HTR-8/SVneo (cell line): Measurements from ENCODE around the gene DLG2.

Experiments used
- DNase-seq: peaks from one replicate; pipeline ENCODE4 v3.0.0; 2011; ENCODE audit warnings: low spot score, mixed read lengths; ENCODE audit not compliant: insufficient read length
- FAIRE-seq: peaks from 2 replicates; lab custom pipeline; 2011; peaks lifted over from hg19 to GRCh38; lab: Jason Lieb, UNC

DLG2 gene

DNA sequence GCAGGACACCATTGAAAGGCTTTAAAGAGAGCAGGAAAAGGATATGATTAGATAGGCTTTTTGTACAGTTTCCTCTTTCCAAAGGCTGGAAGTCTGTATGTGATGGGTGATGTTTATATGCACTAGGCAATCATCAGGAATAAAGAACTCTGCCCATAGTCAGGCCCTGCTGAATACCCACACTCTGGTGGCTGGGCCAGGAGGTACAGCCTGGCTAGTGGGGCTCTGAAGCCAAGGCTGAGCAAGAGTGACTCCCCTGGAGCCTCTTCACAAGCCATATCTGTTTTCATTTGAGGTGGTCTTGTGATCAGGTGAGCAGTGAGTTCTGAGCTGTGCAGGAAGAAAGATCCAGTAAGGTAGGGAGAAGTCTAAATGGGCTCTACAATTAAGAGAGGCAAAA lies 1801.1 kb downstream of the DLG2 start:
- no peak for DNase-seq
- FAIRE-seq = no peak

DNA sequence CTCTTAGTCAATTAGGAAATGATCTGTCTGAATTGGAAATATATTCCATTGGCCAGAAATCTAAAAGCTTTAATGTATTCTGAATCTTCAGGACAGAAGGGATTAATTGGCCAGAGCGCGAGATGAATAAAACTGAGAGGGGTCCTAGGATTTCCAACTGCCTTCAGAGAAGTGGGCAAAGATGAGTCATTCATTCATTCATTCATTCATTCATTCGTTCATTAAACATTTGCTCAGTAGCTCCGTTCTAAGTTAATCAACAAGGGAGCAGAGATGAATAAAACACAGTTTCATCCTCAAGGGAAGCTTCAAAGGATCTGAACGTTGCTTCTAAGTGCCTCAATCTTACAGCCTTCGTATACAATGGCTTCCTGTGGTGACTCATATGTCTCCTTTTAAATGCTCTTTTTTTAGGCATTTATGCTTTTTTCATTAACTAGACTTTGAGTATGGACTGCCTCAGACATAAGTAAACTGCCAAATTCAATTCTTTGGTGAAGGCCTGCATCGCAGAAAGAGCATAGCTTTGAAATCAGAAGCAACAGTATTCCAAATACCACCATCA lies 1803.6 kb downstream of the DLG2 start:
- no peak for FAIRE-seq
- no peak for DNase-seq

DNA sequence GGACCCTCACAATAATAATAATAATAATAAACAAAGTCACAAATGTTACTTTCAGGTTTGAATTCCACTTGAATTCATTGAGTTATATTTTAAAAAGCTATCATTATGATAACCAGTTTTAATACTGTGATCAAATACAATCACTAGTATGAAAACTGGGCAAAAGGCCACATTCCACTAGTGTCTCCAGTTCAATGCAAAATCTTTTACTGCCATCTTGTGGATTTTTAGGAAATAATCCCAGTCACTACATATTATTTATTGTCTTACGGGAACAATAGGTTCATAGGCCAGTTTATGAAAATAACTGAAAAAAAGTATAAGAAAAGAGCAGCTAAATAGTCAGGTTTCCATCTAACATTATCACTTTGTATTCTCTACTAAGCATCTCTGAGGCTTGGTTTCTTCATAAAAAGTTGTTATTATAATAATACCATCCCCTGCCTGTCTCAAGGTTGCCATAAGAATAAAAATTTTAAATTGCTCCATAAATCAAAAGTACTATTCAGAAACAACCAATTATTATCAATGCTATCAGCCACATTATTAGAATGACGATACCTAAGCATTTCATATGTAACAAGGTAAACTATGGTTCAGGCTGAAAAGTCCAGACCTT lies 1807.1 kb downstream of the DLG2 start:
- DNase-seq (peak; percentile 41), FAIRE-seq (no peak)

DNA sequence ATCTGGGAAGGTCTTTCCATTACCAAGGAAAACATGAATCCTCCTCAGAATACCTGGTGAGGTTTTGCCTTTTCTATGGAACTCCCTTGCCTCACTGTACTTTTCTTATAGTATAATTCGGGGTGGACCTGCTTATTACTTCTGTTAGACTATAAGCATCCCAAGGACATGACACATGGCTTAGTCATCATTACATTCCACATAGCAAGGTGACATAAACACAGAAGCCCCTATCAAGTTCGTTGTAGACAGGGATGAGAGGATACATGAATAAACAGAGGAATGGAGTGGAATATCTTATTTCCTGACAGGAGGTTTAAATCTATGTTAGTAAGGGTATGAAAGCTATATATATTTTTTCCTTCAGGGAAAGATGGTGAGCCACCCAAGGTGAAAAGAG lies 1808.8 kb downstream of the DLG2 start:
- DNase-seq (no peak), FAIRE-seq (no peak)

DNA sequence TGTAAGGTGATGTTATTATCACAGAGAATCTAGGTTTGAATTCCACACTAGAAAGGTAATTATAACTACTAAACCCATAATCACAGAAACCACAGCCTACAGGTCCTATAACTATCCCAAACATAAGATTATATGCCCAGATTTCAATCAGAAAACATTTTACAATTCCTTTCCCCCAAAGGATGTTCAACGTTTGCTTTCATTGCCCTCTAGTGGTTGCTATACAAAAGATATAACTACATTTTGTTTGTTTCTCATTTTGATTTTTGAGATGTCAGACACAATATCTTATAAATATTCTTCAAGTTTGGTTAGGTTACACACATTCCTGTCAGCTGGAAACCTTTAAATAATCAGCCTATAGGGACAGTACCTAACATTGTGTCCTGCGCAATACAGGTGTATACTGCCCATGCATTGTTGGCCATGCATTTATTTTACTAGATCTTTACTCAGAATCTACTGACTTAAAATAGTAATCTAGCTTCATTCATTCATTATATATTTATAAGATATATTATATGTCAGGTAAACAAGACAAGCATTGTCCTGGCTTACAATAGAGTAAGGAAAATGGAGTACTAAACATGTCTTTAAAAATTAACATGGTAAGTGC lies 1810.5 kb downstream of the DLG2 start:
- DNase-seq = peak; percentile 11
- FAIRE-seq = no peak

DNA sequence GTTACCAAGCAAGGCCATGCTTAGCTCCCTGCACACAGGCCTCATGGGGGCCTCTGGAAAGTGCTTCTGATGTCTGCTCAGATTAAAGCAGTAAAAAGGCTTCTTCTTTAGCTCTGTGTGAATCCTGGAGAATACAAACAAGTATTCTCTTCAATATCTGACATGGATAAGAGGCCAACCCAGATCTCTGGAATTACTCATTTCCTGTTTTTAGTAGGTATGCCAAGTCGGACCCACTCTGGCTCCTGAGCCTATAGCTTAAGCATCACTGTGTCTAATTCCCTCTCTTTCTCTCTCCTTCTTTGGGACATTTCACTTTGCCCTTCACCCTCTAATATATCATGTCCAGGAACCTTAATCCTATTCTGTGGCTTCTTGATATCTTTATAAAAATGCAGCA lies 1811.4 kb downstream of the DLG2 start:
- FAIRE-seq = no peak
- DNase-seq = no peak

DNA sequence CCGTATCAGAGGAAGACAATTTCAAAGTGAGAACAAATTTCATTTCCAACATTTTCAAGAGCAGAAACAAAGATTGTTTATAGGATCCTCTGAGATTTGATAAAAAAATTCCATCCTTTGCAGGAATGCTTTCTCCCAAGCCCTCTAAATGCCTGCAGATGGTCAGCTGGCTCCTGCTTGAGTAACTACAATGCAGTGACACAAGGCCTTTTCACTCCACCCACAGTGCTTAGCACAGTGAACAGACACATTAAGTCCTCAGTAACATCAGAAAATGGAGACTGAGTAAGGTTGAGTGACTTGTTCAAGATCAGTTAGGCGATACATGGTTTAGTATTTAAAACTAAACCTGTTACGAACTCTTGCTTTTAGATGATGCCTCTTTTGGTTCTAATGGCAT lies 1813.8 kb downstream of the DLG2 start:
- FAIRE-seq = no peak
- no peak for DNase-seq

DNA sequence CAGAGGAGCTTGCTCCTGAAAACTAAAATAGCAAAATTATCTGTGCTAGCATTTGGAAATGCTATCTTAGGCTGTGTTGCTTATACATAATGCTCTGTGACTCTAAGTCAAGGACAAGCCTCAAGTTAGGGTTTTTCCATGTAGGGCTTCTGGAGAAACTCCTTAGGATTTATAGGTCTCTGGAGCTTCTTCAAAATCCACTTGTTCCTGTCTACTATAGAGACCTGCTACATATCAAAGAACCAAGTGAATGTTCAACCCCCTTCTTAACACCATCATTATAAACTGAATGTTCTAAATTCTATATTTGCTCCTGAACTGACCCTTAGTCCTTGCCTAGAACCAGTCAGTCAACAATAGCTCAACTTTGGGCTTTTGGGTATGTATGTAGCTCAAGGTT lies 1817.9 kb downstream of the DLG2 start:
- DNase-seq = no peak
- no peak for FAIRE-seq

DNA sequence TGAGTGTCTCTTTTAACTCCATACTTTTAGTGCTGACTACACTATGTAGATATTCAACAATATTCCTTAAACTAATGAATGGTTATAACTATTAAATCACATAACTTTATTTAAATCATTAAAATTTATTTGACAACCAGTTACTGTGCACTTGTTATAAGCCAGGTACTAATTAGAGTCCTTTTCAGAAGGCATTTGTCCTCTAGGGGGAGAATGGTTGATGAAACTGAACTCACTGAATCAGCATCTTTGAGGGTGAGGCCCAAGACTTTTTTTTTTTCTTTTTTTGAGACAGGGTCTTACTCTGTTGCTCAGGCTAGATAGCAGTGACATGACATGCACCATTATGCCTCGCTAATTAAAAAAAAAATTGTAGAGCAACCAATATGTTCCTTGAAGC lies 1825.3 kb downstream of the DLG2 start:
- FAIRE-seq (no peak), DNase-seq (no peak)

DNA sequence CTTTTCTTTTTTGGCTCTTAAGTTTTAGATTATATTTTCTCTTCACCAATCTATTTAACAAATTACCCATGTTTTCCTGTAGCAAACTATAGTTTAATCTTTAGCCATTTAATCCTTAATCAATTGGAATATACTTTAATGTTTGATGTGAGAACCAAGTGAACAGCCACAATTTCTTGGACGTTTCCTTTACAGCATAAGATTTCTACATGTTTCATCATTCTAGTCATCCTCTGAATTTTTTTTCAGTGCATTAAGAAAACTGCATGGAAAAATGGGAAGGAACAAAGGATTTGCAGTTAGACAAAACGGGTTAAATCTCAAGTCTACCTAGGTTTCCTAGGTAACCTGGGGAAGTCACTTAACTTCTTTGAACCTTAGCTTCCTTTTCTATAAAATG lies 1833.8 kb downstream of the DLG2 start:
- no peak for DNase-seq
- FAIRE-seq = no peak

DNA sequence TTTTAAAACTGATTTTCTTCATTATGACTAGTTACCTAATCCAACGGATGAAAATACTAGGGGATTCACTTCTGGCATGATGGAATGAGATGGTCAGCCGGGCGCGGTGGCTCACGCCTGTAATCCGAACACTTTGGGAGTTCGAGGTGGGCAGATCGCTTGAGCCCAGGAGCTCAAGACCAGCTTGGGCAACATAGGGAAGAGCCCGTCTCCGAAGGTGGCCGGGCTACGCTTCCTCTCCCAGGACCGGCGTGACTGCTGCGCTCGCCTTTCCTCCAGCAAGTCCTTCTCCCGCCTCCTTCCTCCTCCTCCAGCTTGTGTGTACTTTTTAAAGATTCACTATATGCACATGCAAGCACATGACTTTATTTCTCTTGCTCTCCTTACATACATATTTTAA lies 1835.6 kb downstream of the DLG2 start:
- FAIRE-seq = no peak
- DNase-seq = no peak

DNA sequence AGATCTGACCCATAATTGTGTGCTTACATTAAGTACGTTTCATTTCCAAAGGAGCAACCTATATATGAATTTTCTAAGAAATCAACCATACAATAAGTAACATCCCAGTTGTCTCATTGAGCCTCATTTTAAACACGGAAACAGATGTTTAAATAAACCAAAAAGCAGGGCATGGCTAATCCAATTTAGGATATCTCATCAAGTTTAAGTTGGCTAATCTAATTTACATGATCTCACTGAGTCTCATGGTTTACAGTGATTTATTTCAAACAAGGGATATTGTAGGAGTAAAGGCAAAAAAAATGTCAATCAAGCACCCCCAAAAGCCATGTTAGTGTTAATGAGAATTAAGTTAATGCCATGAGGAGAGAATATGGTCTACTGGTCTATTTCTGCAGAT lies 1841.2 kb downstream of the DLG2 start:
- no peak for DNase-seq
- FAIRE-seq = no peak

DNA sequence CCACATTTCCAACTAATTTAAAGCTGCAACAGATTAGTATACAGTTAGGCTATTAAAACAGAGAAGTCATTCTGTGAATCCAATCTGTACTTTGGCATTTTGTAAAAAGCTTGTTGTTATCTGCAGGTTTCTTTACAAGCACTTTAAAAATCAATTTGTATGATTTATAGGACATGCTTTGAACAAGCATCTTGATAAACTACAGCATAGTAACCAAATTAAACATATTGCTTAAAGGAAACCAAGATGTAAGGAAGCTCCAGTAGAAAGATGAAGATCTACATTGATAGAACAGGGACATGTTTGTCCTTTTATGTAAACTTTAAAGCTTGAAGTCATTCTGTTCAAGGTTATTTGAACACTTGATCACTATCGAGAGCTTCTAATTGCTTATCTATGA lies 1842.7 kb downstream of the DLG2 start:
- DNase-seq (no peak), FAIRE-seq (no peak)

DNA sequence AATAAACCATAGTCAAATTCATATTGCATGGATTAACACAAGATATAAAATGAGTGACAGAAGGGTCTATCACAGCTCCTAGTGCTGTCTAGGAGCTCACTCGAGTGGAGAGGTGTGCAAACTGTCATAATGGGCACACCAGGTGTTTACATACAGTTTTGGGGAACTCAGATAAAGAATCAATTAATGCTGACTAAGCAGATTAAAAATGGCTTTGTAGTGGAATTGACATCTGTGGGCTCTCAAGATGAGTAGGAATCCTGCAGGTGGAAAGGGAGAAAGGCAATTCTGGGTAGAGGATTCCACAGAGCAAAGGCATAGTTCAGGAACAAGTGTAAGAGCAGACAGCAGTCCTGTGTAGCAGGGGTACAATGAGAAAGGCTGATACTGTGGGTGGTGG lies 1844.8 kb downstream of the DLG2 start:
- no peak for FAIRE-seq
- no peak for DNase-seq

DNA sequence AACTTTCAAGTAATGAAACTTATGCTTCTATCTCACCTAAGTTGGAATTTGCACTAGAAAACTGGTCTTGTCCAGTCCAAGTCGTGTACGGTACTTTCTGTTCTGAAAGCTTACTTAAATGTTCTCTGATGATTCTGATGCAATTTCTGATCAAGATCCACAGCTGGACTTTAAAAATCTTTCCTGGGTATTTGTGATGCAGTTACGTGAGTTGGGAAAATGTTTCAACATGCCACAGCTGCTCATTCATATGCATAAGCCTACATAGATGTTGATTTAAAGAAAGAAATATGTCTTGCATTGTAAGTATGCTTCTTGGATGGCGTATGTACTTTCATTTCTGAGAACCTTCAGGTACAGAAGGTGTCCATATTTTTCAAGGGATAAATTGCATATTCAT lies 1847.3 kb downstream of the DLG2 start:
- no peak for FAIRE-seq
- no peak for DNase-seq

DNA sequence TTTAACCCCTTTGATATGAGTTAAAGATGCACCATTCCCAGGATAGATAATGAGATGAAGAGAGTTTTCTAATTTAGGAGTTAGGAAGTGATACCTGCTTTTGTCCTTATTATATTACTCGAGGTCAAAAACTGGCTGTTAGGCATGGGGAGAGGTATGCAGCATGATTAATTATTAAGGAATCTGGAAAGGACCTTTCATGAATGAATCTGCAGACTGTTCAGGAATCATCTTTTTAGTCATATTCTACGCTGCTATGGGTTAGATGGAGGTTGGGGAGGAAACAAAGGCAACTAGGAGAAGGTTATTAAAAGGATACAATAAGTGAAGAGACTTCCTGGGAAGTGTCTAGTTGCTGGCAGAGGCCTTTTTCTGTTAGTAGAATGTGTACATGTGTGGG lies 1848.5 kb downstream of the DLG2 start:
- FAIRE-seq (no peak), DNase-seq (no peak)

DNA sequence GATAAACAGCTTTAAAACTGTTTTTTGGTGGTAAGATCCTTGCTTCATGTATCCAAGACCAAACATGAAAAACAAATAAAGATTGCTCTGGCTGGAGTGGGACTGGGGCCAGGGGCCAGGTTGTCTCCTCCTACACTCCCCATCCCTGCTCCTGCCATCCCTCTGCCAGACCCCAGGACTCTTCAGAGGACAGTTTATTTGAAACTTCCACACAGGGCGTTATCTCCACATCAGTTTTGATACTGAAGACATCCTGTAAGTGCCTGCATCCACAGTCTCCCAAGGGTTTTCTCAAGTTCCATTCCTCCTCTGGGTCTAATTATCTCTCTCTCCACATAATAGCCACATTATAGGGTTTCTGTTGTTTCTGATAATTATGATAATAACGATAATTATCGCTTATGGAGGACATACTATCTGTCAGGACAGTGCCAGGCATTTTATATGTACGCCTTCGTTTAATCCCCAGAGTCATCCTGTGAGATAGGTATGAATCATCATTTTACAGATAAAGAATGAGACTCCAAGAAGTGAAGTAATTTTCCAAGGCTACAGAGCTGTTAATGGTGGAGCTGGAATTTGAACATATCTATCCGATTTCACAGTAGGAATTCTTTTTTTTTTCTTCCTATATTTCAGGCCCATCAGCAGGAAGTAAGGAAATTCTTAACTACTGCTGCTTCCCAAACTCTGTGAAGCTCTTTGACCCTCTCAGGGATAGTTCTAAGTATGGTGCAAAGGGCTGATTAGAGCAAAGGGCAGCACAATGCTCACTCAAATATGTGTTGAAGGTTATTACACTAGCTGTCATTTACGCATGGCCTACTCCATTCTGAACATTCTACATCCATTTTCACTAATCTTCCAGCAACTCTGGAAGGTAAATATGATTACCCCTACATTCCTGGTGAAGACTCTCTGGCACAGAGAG lies 1852.9 kb downstream of the DLG2 start:
- no peak for DNase-seq
- no peak for FAIRE-seq

DNA sequence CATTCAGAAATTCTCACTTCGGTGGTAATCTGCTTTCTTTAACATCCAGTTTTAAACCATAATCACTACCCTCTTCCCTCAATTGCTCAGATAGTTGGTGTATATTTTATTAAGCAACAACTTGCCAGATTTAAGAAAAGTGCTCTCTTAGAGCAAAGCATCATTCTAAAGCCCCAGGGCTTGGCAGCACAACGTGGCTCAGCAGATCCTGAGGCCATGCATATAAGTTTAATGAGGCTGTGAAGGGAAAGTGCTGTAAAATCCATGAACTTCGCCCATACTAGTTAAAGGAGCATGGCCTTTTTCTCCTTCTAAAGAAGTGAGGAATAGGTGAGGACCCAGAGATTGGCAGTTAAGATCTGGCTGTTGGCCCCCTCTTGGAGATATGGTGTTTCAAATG lies 1858.7 kb downstream of the DLG2 start:
- DNase-seq = no peak
- no peak for FAIRE-seq

DNA sequence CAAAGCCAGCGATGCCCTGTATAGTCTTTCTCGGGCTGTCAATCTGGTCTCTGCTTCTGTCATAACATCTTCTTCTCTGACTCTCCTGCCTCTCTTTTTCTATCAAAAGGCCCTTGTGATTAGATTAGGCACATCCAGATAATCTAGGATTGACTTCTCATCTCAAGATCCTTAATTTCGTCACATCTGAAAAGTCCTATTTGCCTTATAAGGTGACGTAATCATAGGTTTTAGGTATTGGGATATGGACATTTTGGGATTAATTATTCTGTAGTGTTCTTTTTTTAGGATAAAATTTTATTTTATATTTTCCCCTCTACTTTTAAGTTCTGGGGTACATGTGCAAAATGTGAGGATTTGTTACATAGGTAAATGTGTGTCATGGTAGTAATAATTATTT lies 1860.2 kb downstream of the DLG2 start:
- FAIRE-seq = no peak
- DNase-seq = no peak

DNA sequence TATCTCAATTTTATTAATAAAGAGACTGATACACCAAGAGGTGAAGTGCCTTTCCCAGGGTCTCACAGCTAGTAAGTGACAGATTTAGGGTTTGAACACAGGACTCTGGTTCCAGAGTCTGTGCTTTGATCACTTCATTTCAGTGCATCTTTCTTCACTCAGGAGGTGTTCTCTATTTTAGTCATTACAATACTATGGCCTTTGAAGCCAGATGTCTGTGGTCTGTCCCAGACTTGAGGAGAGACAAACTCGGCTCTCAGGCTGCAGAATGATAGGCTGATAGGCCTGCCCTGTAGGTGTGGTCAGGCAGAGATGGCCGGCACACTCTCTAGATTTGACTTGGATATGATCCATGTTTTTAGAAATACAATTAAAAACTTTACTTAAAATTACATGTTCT lies 1862.5 kb downstream of the DLG2 start:
- DNase-seq (no peak), FAIRE-seq (no peak)

DNA sequence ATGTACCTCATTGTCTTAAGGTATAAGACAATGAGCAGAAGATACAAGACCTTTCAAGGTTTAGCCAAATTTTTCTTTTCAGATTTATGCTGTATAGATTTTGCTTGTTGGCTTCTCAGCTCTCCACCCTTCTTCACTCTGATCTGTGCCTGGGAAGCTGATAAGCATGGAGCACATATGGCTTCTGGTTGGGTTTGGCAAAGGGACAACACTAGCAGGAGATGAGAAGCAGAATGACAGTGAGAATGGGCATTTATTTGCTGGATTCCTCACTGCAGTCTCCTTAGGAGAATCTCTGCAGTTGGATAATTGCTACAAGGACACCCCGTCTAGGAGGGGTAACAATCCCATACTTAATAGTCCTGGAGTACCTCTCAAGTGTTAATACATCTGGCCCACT lies 1866.2 kb downstream of the DLG2 start:
- DNase-seq (no peak), FAIRE-seq (no peak)
